Ramos (cell line): ENCODE measurements around the gene RETREG1.
"Not testable (repeated sequence)": the region's sequence is repeated elsewhere in the genome, so short reads cannot be mapped to it uniquely, and the experiment has no call there.

Experiments used
- in situ Hi-C: fragments of 300-500 bp; cut with MboI; formaldehyde crosslinking; loops from one replicate; pipeline ENCODE4 v1.14.3; 2022; ENCODE audit warnings: low sequenced_read_pairs; ENCODE audit not compliant: unreplicated experiment

The RETREG1 gene

DNA sequence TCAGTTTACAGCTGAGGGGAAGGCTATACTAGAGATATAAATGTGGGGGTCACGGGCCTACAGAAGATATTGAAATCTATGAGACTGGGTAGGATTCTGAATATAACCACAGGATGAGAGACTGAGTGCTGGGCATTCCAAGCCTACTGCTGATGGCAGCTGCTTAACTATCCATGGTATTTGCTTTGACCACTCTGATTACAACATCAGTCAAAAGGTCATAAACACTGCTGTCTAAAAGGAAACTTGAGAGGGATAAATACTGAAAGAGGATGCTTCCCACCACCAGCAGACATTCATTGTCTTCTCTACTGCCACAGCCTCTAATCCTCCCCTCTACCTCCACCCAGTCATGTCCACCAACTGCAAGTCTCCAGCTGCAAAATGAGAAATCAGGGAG is 155.0 kb downstream of the RETREG1 start:
- in situ Hi-C loops = no loop called here

DNA sequence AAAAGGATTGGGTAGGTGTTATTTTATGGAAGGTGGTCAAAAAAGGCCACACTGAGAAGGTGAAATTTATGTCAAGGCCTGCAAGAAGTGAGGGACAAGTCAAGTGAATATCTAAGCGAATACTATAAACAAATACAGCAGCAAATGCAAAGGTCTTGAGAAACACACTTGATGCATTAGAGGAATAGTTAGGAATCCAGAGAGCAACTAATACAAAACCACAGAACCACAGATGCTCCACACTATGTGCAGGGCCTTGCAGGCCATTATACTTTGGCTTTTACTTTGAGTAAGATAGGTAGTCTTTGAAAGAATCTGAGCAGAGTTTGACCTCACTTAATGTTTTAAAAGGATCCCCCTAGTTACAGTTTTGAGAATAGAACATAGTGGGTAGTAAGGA is 155.8 kb downstream of the RETREG1 start:
- in situ Hi-C loops = no loop called here

DNA sequence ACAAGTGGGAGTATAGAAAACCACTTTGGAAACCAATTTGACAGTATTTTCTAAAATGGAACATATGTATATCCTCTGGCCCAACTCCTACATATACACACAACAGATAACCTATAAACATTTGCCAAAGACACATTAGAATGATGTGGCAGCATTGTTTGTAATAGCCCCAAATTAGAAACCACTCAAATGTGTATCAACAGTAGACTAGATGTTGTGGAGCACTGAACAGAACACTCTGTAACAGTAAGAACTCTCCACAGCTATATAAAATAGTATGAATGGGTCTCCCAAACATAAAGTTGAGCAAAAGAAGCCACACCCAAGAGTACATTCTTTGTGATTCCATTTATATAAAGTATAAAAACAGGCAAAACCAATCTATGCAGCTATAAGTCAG is 157.3 kb downstream of the RETREG1 start:
- in situ Hi-C loops = no loop called here

DNA sequence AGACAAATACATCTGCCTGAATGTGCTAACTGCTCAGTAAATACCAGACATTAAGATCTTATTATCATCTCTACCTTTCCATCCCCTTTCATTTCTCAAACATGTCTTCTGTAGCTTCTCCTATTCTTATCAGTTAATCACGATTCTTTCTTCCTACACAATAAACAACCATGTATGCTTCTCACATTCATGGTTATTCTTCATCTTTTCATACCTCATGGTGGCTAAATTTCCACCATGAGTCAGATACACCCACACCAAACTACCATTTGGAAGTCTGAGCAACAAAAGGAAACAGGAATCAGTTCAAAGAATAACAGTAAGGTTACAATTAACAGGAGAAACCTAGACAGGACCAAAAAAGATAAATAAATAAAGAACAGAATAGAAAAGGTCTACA is 158.9 kb downstream of the RETREG1 start:
- in situ Hi-C loops = no loop called here

DNA sequence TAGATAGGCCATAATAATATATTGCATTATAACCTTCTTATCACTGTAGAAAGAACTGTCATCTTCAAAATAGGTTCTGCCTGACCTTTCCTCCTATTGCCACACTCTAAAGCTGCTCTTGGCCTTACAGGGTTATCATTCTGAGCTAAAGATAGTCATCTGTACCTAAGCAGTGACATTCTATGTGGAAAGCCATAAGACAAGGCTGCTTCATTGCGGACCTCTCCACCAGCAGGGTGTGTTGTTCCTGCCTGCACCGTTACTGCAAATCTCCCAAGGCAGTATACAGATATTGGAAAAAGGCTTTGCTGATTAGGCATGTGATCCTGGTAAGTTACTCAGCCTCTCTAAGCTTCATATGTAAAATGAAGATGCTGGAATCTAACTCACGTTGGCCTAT is 159.3 kb downstream of the RETREG1 start:
- in situ Hi-C loops = no loop called here

DNA sequence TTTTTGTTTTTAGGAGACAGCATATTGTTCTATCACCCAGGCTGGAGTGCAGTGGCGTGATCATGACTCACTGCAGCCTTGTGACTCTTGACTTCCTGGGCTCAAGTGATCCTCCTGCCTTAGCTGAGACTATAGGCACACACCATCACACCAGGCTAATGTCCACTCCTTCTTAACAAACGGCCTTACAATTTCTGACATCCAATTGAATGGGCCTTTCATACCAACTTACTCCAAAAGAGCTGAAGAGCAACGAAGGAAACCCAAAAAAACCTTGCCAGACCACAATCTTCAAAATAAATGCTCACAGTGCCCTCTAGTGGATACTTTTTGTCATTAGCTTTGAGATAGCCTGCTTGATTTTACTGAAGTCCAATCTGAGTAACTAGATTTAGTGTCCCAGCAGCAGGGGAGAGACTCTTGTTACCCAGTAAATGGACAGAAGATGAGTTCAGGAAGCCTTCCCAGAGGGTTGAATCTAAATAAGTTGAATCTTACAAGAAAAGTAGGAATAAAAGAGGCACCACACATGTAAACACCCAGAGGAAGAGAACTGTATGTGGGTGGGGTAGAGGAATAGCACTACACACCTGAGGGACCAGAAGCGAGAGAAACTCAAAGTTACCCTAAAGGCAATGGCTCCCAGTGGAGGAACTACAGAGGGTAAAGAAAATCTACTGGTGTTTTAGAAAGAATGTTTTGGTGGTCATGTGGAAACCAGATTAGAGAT is 160.5 kb downstream of the RETREG1 start:
- in situ Hi-C loops = no loop called here

DNA sequence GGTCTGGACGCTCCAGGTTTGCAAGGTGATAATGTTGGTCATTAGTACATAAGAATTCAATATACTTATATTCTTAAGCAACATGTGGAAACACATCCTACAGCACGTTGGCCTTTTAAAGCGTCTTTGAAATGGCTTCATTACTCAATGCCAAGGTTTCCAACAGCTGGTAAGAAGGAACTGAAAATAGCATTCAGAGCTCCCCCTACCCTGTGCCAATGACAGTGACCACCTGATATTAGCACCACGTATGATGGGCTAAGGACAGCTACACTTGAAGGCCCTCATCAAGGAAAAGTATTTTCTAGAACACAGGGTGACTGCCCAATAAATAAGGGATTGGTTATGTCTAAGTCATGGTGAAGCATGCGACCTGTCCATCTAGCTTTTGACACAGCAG is 161.1 kb downstream of the RETREG1 start:
- in situ Hi-C loops = no loop called here

DNA sequence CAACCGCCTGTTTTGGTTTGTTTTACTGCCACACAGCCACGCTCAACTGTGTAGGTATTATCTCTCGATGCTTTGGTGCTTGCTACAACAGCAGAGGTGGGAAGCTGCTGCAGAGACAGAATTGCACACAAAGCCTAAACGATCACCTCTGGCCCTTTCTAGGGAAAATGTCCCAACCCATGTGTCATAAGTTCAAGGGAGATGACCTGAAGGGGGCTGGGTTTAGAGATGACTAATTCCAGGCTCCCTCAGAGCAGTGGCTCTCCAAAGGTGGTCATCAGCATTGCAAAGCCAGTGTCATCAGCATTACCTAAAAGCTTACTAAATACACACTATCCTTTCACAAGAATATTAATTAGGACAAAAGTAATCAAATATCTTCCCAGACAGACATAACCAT is 162.1 kb downstream of the RETREG1 start:
- in situ Hi-C loops = no loop called here

DNA sequence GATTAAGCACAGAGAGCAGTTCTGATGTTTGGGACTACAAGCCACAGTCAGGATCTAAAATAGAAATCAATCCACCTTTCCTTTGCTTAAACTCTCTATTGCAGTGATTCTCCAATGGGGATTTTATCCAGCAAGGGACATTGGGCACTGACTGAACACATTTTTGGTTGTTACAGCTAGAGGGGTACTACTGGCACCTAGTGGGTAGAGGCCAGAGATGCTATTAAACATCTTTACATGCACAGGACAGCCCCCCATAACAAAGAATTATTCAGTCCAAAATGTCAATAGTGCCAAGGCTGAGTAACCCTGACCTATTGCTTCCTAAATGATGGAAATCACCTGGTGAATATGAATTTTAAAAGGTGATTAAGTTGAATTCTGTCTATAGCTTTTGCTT is 163.2 kb downstream of the RETREG1 start:
- in situ Hi-C loops = no loop called here

DNA sequence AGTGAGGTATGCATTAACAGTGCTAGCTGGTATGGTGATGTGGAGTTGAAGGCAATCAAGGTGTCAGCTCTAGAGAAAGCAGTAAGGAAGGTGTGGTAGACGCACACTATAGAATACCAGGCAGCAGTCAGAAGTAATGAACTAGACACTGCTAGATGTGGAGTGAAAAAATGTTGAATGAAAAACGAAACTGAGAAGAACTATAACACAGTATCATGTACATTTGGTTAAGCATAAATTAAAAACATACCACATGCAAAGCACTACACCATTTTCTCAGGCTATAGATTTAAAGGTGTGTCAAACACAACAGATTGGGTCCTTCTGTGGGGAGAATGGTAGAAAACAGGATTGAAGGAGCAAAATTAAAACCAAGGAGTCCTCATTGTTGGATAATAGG is 166.6 kb downstream of the RETREG1 start:
- in situ Hi-C loops = no loop called here

DNA sequence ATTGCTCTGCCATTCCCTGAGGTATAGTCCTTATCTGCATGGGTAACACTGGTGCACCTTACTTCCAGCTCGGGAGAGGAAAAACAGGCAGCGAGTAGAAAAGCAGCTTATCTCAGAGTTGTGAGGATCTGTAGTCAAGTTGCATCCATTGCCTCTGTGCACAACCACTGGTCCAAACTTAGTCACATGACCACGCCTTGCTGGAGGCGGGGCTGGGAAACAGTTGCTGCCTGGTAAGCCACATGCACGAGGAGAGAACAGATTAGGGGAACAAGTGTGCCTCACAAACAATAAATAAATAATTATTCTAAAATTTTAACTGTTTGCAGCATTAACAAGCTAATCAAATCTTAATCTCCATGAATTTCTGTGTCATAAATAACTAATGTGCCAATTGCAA is 169.8 kb downstream of the RETREG1 start:
- in situ Hi-C loops = no loop called here

DNA sequence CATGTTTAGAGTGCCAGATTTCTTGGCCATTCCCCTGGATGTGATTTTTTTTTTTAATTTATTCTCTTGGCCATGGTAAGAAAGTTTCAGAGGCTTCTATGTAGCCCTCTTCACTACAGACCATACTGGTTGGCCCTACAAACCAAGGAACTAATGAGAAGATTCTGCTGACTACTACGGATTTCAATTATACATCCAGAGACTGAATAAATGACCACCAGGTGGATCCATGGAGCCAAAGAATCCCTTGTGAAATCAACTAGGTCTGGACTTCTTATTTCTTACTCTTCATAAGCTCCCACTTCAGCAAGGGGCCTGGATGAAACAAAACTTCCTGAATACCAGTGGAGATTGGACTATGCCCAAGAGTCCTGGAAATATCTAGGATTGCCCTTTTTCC is 178.8 kb downstream of the RETREG1 start:
- in situ Hi-C loops = no loop called here

DNA sequence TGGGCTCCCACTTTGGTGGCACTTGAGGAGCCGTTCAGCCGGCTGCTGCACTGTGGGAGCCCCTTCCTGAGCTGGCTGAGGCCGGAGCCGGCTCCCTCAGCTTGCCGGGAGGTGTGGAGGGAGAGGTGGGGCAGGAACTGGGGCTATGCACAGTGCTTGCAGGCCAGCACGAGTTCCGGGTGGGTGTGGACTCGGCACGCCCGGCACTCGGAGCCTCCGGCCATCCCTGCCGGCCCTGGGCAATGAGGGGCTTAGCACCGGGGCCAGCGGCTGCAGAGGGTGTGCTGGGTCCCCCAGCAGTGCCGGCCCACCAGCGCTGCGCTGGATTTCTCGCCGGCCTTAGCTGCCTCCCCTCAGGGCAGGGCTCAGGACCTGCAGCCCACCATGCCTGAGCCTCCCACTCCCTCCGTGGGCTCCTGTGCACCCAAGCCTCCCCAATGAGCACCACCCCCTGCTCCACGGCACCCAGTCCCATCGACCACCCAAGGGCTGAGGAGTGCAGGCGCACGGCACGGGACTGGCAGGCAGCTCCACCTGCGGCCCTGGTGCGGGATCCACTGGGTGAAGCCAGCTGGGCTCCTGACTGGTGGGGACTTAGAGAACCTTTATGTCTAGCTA is 180.6 kb downstream of the RETREG1 start:
- in situ Hi-C loops = not testable (repeated sequence)

DNA sequence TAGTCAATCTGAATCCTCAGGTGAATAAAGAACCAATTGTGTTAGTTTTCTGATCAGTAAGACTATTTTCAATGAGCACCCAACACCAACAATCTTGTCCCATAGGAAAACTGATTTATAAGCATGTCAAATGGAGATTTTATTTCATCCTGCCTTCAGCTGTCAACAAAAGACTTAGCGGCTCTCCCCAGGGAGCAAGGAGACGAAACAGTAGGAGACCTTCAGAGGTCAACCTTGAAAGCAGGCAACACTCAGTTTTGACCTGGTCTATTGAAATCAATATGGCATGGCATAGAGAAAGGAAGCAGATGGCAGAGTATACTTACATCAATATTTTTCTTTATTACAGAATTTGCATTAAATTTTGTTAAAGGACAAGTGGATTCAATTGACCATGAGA is 185.3 kb downstream of the RETREG1 start:
- in situ Hi-C loops = no loop called here

DNA sequence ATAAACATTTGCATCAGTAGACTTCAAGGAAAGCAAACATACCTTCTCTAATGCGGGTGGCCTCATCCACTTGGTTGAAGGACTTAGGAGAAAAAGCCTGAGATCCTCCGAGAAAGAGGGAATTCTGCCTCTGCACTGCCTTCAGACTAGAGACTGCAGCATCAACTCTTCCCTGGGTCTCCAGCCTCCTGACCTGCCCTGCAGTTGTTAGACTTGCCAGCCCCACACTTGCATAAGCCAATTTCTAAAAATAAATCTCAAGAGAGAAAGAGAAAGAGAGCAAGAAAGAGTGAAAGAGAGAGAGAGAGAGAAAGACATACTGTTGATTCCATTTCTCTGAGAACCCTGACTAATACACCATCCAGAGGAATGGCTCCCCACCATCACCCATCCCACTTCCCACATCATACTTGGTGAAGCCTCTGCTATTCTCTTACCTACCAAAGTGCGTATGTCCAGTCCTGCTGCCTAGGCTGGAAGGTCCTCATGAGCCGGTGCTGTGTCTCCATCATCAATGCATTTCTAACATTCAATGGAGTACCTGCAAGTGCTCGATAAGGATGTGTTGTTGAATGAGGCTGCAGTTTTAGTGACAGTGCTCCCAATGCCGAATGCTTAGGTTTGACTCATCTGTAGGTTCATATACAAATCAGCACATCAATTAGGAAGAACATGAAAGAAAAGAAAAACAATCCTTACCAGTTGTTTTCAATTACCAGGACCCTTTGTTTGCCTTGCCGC is 186.3 kb downstream of the RETREG1 start:
- in situ Hi-C loops = no loop called here

DNA sequence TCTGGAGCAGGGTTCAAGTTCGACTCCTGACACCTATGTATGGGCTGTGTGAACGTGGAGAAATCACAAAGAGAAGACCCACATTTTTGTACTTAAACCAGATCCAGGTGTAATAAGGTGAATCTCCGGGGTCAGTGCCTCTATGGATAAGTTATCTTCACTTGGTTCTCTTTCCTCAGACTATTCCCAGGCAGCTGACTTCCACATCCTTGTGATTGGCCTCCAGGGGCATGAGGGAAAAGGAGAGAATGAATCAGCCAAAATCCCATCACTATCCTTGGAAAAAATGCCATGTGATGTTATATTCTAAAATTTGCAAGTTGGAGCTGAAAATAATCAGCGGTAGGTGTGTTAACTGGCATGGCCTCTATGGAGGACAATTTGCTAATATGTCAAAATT is 188.4 kb downstream of the RETREG1 start:
- in situ Hi-C loops = no loop called here

DNA sequence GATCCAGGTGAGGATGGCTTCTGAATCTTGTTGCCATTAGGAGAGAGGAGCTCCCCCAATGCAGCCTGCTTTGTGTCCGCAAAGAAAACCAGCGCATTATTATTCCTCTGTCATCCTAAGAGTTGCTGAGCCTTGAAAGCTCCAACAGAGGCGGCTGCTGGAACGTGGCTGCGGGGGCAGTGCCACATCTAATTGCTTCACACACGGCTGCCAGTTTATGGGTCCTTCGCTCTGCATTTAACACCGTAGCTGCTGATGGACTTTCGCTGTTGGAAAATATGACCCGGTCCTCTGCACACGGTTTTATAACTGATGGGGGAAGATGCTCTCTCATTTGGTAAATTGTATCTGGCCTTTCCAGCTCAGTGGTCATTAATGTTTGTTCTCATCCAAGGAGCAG is 189.2 kb downstream of the RETREG1 start:
- in situ Hi-C loops = no loop called here
